ENCODE data around the gene CNTN2. TPM values are rescaled to one million over a fixed set of nuclear protein-coding genes. Genes with fewer than 3 reads are reported as not detected.

Gene CNTN2
- total RNA-seq, 2 experiments from 2014 or later: not detected

- CTCF ChIA-PET: no interaction called here
- intact Hi-C loops (cut with micrococcal nuclease): no loop called here
Observed at GRCh38 chr1:205013683-205014367, 29.2 kb upstream of the CNTN2 start.

GRCh38 chr1:205014783-205015182 is 28.2 kb upstream of the CNTN2 start:
- intact Hi-C loops (cut with micrococcal nuclease): no loop called here
- no peaks in the 10 kb centered on the region for H3K27me3 Mint-ChIP-seq
- no peaks in the 10 kb centered on the region for H3K4me1 Mint-ChIP-seq (ENCODE audit: low read depth)
- H3K36me3 Mint-ChIP-seq: no peaks in the 10 kb centered on the region
- no peak overlapping the region for H3K4me3 Mint-ChIP-seq
- no peaks in the 10 kb centered on the region for H3K9me3 Mint-ChIP-seq
- DNase-seq: no peak
- CTCF ChIA-PET: no interaction called here
- H3K27ac Mint-ChIP-seq: no peak overlapping the region
- POLR2A ChIA-PET: no interaction called here

More at GRCh38 chr1:205013683-205014367, 29.2 kb upstream of the CNTN2 start:
- DNase-seq: no peak
- POLR2A ChIA-PET: no interaction called here
- Mint-ChIP-seq H3K4me1 (ENCODE audit: low read depth) (no peaks in the 10 kb centered on the region), H3K36me3 (no peaks in the 10 kb centered on the region), H3K9me3 (no peaks in the 10 kb centered on the region), H3K4me3 (no peak overlapping the region), H3K27me3 (no peaks in the 10 kb centered on the region), H3K27ac (no peak overlapping the region)

GRCh38 chr1:205015241-205015640 is 27.8 kb upstream of the CNTN2 start:
- no peak for DNase-seq
- Mint-ChIP-seq H3K9me3 (no peaks in the 10 kb centered on the region), H3K4me3 (no peak overlapping the region), H3K27me3 (no peaks in the 10 kb centered on the region), H3K36me3 (no peaks in the 10 kb centered on the region), H3K27ac (no peak overlapping the region), H3K4me1 (ENCODE audit: low read depth) (no peaks in the 10 kb centered on the region)
- ChIA-PET POLR2A (no interaction called here), CTCF (no interaction called here)
- intact Hi-C loops (cut with micrococcal nuclease): no loop called here

DNA sequence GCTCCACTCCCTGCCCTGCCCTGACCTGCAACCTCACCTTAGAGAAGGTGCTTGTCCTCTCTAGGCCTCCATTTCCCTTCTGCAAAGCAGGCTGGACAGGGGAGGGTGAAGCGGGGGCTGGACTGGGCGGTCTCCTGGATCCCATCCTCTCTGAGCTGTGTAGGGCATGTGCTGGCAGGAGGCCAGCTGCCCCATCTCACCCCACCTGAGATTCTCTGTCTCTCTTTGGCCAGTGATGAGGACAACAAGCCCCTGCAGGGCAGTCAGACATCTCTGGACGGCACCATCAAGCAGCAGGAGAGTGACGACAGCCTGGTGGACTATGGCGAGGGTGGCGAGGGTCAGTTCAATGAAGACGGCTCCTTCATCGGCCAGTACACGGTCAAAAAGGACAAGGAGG is 26.9 kb upstream of the CNTN2 start:
- Mint-ChIP-seq H3K36me3 (no peaks in the 10 kb centered on the region), H3K9me3 (no peaks in the 10 kb centered on the region), H3K27ac (no peak overlapping the region), H3K27me3 (no peaks in the 10 kb centered on the region), H3K4me3 (no peak overlapping the region), H3K4me1 (ENCODE audit: low read depth) (no peaks in the 10 kb centered on the region)
- POLR2A ChIA-PET: no interaction called here
- CTCF ChIA-PET: interaction anchor here (1.5 kb wide), 1 partner anchor 258 kb away, joined by 3 read pairs; no protein-coding TSS in a partner anchor
- DNase-seq: no peak
- intact Hi-C loops (cut with micrococcal nuclease): no loop called here

DNA sequence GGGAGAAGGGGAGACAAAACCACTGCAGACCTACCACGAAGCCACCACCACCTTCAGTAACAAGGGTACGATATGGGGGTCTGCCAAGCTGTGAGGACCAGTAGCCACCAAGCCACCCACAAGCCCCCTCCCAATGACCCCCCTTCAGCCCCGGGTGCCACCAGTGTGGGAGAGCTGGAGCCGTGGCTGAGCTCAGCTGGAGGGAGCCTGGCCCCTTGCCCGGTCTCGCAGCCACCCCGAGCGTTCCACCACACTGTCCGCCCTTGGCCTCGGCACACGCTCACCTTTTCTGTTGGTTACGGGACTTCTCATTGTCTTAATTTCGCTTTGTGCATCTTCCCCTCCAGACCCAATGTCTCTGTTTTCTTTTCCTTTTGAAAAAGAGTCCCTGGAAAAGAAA is 26.4 kb upstream of the CNTN2 start:
- no peak overlapping the region for H3K27ac Mint-ChIP-seq
- no peak overlapping the region for H3K4me3 Mint-ChIP-seq
- H3K36me3 Mint-ChIP-seq: no peaks in the 10 kb centered on the region

GRCh38 chr1:205017001-205017400 is 26.0 kb upstream of the CNTN2 start:
- ChIA-PET POLR2A (no interaction called here), CTCF (interaction anchor here (1.5 kb wide), 1 partner anchor 257 kb away, joined by 3 read pairs; no protein-coding TSS in a partner anchor)
- Mint-ChIP-seq H3K27ac (no peak overlapping the region), H3K4me3 (no peak overlapping the region), H3K27me3 (no peaks in the 10 kb centered on the region), H3K4me1 (ENCODE audit: low read depth) (no peaks in the 10 kb centered on the region), H3K36me3 (no peaks in the 10 kb centered on the region), H3K9me3 (no peaks in the 10 kb centered on the region)
- intact Hi-C loops (cut with micrococcal nuclease): no loop called here
- DNase-seq: no peak

More for the DNA sequence above, 26.4 kb upstream of the CNTN2 start:
- Mint-ChIP-seq H3K9me3 (no peaks in the 10 kb centered on the region), H3K4me1 (ENCODE audit: low read depth) (no peaks in the 10 kb centered on the region), H3K27me3 (no peaks in the 10 kb centered on the region)
- CTCF ChIA-PET: interaction anchor here (1.5 kb wide), 1 partner anchor 257 kb away, joined by 3 read pairs; no protein-coding TSS in a partner anchor
- no peak for DNase-seq
- POLR2A ChIA-PET: no interaction called here
- intact Hi-C loops (cut with micrococcal nuclease): no loop called here

DNA sequence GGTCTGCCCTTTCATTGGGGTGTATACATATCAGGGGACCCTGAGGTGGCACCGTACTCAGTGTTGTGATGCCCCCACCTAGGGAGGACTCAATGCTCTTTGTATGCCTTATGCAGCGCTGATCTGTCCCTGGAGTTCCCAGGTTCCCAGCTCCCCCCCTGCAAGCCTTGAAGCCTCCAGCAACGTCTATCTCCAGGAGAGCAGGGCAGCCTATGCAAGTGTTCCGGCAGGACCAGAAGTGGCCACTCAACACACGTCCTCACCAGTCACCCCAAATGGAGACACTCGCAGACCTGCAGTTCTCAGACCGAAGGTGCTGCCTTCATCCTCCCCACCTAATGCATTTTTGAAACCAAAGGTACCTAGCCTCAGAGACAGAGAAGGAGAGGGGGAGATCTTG is 25.2 kb upstream of the CNTN2 start:
- ChIA-PET POLR2A (no interaction called here), CTCF (no interaction called here)
- DNase-seq: no peak
- Mint-ChIP-seq H3K27me3 (peaks cover 2% of the 10 kb centered on the region), H3K9me3 (no peaks in the 10 kb centered on the region), H3K4me1 (ENCODE audit: low read depth) (no peaks in the 10 kb centered on the region), H3K4me3 (no peak overlapping the region), H3K27ac (no peak overlapping the region), H3K36me3 (no peaks in the 10 kb centered on the region)
- intact Hi-C loops (cut with micrococcal nuclease): no loop called here

GRCh38 chr1:205018381-205018780 is 24.6 kb upstream of the CNTN2 start:
- Mint-ChIP-seq H3K36me3 (no peaks in the 10 kb centered on the region), H3K4me1 (ENCODE audit: low read depth) (no peaks in the 10 kb centered on the region), H3K4me3 (no peak overlapping the region), H3K9me3 (no peaks in the 10 kb centered on the region), H3K27ac (no peak overlapping the region), H3K27me3 (peaks cover 2% of the 10 kb centered on the region)
- DNase-seq: no peak
- intact Hi-C loops (cut with micrococcal nuclease): no loop called here
- CTCF ChIA-PET: interaction anchor here (3.4 kb wide), 1 partner anchor 44 kb away, joined by 15 read pairs; no protein-coding TSS in a partner anchor
- POLR2A ChIA-PET: no interaction called here

GRCh38 chr1:205020466-205020865 is 22.5 kb upstream of the CNTN2 start:
- H3K9me3 Mint-ChIP-seq: no peaks in the 10 kb centered on the region
- CTCF ChIA-PET: interaction anchor here (3.4 kb wide), 1 partner anchor 42 kb away, joined by 15 read pairs; no protein-coding TSS in a partner anchor
- intact Hi-C loops (cut with micrococcal nuclease): no loop called here
- no peaks in the 10 kb centered on the region for H3K4me1 Mint-ChIP-seq (ENCODE audit: low read depth)
- peaks cover 2% of the 10 kb centered on the region for H3K27me3 Mint-ChIP-seq
- no peak for DNase-seq
- POLR2A ChIA-PET: no interaction called here
- no peak overlapping the region for H3K4me3 Mint-ChIP-seq
- no peak overlapping the region for H3K27ac Mint-ChIP-seq
- H3K36me3 Mint-ChIP-seq: no peaks in the 10 kb centered on the region

GRCh38 chr1:205024679-205025078 is 18.3 kb upstream of the CNTN2 start:
- no peak for DNase-seq
- no peaks in the 10 kb centered on the region for H3K36me3 Mint-ChIP-seq
- ChIA-PET POLR2A (no interaction called here), CTCF (no interaction called here)
- H3K27me3 Mint-ChIP-seq: peaks cover 2% of the 10 kb centered on the region
- H3K4me1 Mint-ChIP-seq (ENCODE audit: low read depth): no peaks in the 10 kb centered on the region
- no peaks in the 10 kb centered on the region for H3K9me3 Mint-ChIP-seq
- no peak overlapping the region for H3K4me3 Mint-ChIP-seq
- intact Hi-C loops (cut with micrococcal nuclease): no loop called here
- no peak overlapping the region for H3K27ac Mint-ChIP-seq

DNA sequence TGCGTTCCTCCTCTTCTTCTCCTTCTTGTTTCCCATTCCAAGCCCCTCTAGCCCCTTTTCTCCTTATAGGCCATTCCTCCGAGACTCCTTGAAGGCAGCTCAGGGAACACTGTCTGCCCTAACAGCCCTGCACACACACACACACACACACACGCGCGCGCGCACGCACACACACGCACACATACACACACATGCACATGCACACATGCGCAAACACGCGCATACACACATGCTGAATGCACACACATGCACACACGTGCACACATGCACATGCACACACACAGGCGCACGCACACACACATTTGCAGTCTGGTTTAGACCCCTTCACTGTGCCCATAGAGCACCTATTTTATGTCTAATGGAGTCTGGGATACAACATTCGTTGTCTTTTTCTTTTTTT is 17.8 kb upstream of the CNTN2 start:
- Mint-ChIP-seq H3K36me3 (no peaks in the 10 kb centered on the region), H3K4me1 (ENCODE audit: low read depth) (no peaks in the 10 kb centered on the region), H3K27me3 (peaks cover 6% of the 10 kb centered on the region), H3K9me3 (no peaks in the 10 kb centered on the region), H3K27ac (no peak overlapping the region), H3K4me3 (no peak overlapping the region)
- ChIA-PET POLR2A (no interaction called here), CTCF (interaction anchor here (0.9 kb wide), 1 partner anchor 26 kb away, joined by 3 read pairs; no protein-coding TSS in a partner anchor)
- DNase-seq: no peak
- intact Hi-C loops (cut with micrococcal nuclease): no loop called here

DNA sequence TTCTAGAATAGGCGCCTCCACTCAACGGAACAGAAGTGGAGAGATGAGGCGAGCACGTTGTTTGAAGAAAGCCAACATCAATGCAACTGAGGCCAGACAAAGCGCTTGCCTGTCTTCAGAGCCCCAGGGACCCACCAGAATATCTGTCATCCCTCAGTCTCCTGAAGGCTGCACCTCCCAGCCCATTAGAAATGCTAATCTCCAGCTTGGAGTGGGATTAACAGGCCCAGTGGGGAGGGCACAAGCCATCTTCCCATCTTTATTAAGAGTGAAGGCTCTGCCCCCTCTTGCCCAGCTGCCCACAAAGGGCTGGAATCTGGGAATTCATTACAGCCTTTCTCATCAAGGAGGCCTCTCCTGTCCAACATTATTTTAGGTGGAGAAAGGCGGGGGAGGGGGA is 16.8 kb upstream of the CNTN2 start:
- Mint-ChIP-seq H3K4me1 (ENCODE audit: low read depth) (no peaks in the 10 kb centered on the region), H3K9me3 (no peaks in the 10 kb centered on the region), H3K27ac (no peak overlapping the region), H3K36me3 (no peaks in the 10 kb centered on the region), H3K4me3 (no peak overlapping the region), H3K27me3 (peaks cover 6% of the 10 kb centered on the region)
- ChIA-PET POLR2A (no interaction called here), CTCF (interaction anchor here (0.6 to 0.9 kb wide), 2 partner anchors 27 to 76 kb away, joined by 3 read pairs; no protein-coding TSS in a partner anchor)
- intact Hi-C loops (cut with micrococcal nuclease): no loop called here
- no peak for DNase-seq

DNA sequence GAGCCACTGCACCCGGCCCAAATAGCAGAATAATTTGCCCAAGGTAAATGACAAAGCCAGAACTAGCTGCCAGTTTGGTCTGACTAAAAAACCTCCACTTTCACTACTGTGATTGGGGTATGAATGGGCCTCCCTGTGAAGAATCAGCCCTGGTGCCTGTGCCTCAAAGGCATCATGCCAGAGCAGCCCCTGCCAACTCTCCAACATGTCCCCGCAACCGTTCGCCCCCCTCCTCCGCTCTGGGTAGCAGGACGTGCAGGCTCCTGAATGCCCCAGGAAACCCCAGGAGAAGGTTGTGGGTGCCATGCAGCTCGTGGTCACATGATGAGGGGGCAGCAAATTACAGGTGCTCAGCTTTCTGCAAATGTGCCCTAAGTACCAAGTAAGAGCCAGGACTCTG is 14.6 kb upstream of the CNTN2 start:
- Mint-ChIP-seq H3K36me3 (no peaks in the 10 kb centered on the region), H3K27ac (no peak overlapping the region), H3K4me3 (no peak overlapping the region), H3K9me3 (no peaks in the 10 kb centered on the region), H3K4me1 (ENCODE audit: low read depth) (no peaks in the 10 kb centered on the region), H3K27me3 (peaks cover 4% of the 10 kb centered on the region)
- CTCF ChIA-PET: interaction anchor here (1.9 kb wide), 1 partner anchor 33 kb away, joined by 12 read pairs; no protein-coding TSS in a partner anchor
- no peak for DNase-seq
- intact Hi-C loops (cut with micrococcal nuclease): no loop called here
- POLR2A ChIA-PET: no interaction called here
